Stimulated activated CD8-positive, alpha-beta memory T cell treated with anti-CD3 and anti-CD28 coated beads, Interleukin-2, amount 100 ng/mL, for 48 hours (primary cell): ENCODE measurements around the gene SMIM3.
A peak's percentile ranks its signal among the peaks of the same experiment; 100 is the strongest.
"Not testable (repeated sequence)": the region's sequence is repeated elsewhere in the genome, so short reads cannot be mapped to it uniquely, and the experiment has no call there.

Source experiments
- DNase-seq, 2 donors: peaks; one replicate each; pipeline ENCODE4 v3.0.0-alpha.2; 2020; ENCODE audit warnings: low read depth in 2 of 2

SMIM3 gene, protein sequence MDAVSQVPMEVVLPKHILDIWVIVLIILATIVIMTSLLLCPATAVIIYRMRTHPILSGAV

GRCh38 chr5:150778517-150779396 is at the start of gene SMIM3:
Gene SMIM3 (plus strand): TSS chr5:150778757. CDS start chr5:150795441, 16,684 bp downstream.
- peak; percentile 47 to 54 for DNase-seq

DNA sequence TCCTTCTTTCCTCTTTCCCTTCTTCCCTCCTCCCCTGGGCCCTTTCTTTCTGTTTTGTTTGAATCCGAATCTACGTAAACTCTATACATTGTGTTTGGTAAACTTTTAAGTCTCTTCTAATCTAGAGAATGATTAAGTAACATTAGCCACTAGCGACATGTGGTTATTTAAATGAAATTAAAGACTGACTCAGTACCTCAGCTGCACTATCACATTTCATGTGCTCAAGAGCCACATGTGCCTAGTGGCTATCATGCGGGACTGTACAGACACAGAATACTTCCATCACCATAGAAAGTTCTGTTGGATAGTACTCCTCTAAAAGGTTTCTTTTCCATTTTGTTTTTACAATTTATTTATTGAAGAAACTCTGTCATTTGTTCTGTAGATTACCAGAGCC is 48.7 kb upstream of the SMIM3 start:
- no peak for DNase-seq

DNA sequence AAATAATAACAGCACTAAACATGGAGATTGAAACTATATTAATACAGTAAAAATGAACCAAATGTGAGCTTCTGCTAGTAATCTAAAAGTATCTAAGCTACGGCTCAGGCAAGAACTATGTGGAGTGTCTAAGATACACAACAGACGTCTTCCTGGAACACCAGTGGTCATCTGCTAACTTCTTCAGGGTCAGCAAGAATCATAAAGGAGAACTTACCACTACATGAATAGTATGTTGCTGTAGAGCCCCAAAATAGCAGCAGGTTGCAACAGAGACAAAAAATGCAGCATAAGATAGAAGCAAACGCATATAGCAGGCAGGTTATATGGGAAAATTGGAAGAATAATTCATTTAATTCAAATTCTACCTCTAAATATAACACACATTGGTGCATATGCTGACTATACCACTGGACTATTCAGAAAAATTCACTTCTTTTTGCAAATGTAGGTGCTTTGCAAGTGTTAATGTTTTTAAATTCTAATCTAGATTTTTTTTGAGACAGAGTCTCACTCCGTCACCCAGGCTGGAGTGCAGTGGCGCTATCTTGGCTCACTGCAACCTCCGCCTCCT is 46.8 kb upstream of the SMIM3 start:
- DNase-seq, result no peak

DNA sequence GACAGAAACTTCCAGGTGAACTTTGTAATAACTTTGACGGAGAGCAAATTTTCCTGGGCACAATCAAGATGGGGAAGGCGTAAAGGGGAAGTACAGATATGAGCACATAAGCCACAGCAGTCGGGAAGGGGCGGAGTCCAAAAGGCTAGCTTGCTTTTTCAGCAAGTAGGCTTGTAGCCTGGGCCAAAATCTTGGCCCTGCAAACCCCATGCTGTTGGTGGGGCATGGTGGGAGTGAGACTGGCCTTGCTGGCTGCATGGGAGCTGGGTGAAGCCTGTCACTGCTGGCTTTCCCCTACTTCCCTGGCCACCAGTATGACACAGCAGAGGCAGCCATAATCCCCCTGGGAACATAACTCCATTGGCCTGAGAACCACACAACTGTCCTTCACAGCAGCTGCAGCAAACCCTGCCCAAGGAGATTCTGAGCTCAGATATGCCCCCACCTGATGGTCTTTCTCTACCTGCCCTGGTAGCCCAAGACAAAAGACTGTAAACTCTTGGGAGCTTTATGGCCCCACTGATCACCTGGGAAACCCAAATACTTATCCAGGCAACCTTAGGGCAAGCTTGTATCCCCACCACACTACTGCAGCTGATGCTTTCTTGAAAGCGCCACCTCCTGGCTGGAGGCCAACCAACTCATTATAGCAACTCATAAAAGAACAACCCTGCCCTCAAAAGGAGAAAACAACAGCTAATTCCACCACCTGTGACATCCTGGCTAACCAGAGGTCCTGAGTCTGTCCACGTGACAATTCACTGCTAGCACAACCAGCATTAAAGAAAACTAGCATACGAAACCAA is 43.8 kb upstream of the SMIM3 start:
- DNase-seq, result no peak

GRCh38 chr5:150738862-150739261 is 39.7 kb upstream of the SMIM3 start:
- DNase-seq, result no peak

DNA sequence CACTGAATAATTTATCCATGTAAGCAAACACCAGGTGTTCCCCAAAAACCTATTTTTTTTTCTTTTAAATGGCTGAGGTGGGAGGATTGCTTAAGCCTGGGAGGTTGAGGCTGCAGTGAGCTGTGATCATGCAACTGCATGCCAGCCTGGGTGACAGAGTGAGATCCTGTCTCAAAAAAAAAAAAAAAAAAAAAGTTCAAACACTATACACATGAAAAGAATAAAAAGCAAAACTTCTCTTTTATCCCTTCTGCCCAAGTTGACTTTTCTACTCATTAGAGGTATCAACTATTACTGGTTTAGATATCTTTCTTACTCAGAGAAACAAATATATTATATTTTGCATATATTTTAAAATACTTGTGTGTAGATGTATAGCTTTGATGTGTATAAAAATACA is 37.6 kb upstream of the SMIM3 start:
- DNase-seq, result no peak

DNA sequence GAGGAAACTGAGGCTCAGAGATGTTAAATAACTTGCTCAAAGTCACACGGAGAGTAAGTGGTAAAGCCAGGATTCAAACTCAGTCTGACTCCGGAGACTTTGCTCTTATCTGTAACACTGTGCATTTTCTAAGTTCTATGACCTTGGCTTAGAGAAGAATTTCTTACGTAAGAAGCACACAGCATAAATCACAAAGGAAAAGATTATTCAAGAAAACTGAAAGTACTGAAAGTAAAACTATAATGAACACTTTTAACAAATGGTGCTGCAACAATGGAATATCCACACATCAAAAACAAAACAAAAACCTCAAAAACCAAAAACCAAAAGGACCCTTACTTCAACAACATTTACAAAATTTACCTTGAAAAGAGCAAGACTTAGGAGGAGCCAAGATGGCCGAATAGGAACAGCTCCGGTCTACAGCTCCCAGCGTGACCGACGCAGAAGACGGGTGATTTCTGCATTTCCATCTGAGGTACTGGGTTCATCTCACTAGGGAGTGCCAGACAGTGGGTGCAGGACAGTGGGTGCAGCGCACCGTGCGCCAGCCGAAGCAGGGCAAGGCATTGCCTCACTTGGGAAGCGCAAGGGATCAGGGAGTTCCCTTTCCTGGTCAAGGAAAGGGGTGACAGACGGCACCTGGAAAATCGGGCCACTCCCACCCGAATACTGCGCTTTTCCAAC is 36.0 kb upstream of the SMIM3 start:
- not testable (repeated sequence) for DNase-seq

DNA sequence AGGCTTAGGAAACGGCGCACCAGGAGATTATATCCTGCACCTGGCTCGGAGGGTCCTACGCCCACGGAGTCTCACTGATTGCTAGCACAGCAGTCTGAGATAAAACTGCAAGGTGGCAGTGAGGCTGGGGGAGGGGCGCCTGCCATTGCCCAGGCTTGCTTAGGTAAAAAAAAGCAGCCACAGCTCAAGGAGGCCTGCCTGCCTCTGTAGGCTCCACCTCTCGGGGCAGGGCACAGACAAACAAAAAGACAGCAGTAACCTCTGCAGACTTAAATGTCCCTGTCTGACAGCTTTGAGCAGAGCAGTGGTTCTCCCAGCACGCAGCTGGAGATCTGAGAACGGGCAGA is 35.4 kb upstream of the SMIM3 start:
- DNase-seq, result not testable (repeated sequence)

DNA sequence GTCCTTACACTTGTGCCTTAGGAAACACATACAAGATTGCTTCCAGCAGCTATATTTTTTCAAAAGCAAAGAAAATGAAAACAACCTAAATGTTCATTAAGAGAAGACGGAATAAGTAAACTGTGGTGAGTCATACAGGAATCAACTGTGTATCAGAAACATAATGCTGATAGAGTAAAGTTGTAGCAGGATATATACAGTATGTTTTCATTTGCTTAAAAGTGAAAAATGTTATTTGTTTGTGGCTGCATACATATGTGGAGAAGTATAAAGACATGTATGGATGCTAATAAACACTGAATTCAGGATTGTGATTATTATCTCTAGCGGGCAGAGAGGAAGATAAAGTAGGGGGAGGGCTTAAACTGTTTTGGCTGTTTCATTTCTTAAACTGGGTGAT is 28.1 kb upstream of the SMIM3 start:
- DNase-seq, result no peak

- no peak for DNase-seq
Measured at GRCh38 chr5:150751096-150751891, 27.3 kb upstream of the SMIM3 start.

DNA sequence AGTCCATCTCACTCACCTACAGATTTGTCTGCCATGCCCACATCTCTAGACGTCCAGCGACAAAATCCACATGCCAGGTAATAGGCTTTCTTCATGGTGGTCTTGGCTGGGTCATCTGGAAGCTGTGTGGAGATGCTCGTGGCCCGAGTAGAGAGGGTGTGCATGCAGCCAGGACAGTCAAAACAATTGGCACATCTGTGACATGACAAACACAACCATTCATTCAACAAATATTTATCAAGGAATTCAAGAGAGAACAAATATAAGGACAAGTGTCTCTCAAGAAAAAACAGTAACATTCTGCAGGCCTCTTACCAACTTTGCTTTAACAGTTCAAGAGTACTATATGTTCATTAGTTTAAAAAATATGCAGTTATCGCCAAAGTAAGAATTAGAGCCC is 25.1 kb upstream of the SMIM3 start:
- DNase-seq, result no peak

GRCh38 chr5:150753863-150754262 is 24.7 kb upstream of the SMIM3 start:
- no peak for DNase-seq

- no peak for DNase-seq
Measured at GRCh38 chr5:150757087-150757649, 21.4 kb upstream of the SMIM3 start.

- DNase-seq, result no peak
Measured at GRCh38 chr5:150758203-150758530, 20.4 kb upstream of the SMIM3 start.

DNA sequence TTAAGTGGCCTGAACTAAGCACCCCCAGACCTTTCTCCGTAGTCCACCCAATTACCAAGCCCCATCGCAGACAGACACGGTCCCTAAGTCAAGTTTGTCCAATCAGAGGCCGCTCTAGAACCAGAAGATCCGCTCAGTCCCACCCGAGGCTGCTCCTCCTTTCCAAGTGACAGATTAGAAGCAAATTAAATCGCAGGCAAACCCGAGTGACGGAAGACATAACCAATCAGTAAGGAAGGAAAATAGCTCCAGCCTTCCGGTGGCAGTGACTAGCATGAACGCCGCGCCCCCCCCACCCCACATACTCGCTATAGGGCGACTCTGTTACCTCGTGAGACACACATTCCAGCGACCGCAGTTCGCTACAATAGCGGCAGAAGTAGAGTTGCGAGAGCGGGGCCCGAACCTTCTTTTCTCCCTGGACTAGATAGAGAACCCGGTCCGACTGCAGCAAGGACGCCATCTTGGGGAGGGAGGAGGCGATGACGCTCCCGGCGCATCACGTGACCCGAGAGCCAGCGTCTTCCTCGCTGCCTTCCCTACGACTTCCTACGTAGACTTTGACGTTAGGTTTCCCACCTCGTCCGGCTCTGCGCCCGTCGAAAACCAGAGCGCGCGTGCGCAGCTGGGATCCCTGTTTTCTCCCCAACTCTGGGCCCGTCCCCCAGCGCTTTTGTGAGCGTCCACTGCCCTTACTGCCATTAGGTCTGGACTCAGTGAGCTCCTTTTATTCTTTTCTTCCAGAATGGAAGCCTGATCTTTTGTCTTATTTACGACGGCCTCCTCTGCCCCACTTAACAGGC is 19.8 kb upstream of the SMIM3 start, which contains the start of gene DCTN4:
TSS of gene DCTN4 (minus strand) at position 487 of the 803 bp plus-strand sequence. CDS start at position 463, 24 bp downstream.
- DNase-seq, result peak; percentile 86 to 89

DNA sequence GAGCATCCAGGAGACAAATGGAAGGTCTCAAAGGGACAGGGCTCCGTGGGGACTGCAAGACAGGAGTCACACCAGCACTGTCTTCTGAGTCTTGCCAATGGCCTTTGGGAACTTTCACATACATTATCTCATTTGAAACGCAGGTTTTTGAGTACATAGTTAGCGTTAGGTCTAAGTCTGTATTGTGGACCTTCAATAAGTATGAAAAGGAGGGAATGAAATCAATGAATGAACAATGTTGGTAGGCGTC is 19.3 kb upstream of the SMIM3 start:
- DNase-seq, result no peak

GRCh38 chr5:150762211-150762610 is 16.3 kb upstream of the SMIM3 start:
- no peak for DNase-seq

DNA sequence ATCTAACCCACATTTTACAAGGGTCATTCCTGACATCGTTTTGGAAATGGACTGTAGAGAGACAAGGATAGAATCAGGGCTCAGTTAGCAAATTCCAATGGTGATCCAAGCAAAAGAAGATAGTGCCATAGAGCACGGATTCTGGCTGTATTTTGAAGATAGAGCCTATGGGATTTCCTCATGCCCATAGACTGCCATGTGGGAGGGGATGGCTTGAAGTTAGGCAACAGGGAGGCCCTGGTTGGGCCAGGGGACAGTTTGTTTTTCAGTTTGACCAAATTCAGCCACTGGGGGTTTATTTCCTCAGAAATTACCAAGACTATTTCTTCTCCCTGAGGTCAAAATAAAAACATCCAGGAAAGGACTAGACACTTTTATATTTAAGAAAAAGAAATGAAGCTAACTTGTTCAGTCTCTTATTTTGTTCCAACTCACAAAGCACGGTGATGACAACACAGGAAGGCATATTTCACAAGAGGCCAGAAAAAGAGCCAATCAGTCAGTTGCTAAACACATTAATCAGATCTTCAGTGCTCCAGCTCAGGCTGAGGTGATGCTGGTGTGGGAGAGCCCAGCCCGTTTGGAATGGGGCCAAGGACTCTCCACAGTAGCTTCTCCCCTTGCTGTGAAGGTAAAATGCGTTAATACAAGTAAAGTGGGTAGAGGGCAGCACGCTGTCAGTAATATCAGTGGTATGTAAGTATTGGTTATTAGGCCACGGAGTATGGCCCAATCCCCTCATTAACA is 15.4 kb upstream of the SMIM3 start:
- DNase-seq, result no peak

GRCh38 chr5:150764530-150764929 is 14.0 kb upstream of the SMIM3 start:
- no peak for DNase-seq
